HEK293 (cell line): ENCODE measurements around the gene GCC1.

Source experiments
- AEBP2 ChIP-seq: fragments of 450-650 bp; formaldehyde crosslinking; IDR thresholded peaks from 2 replicates; pipeline ENCODE4 v1.5.1; 2016; ENCODE audit warnings: missing biosample characterization, missing genetic modification characterization, borderline replicate concordance
- GLIS1 ChIP-seq: fragments of 450-650 bp; formaldehyde crosslinking; IDR thresholded peaks from 2 replicates; pipeline ENCODE4 v1.5.1; 2016; ENCODE audit warnings: missing biosample characterization, missing genetic modification characterization
- KLF1 ChIP-seq: fragments of 450-650 bp; formaldehyde crosslinking; IDR thresholded peaks from 2 replicates; pipeline ENCODE4 v1.5.1; 2016; ENCODE audit warnings: missing biosample characterization, missing genetic modification characterization
- KLF9 ChIP-seq: fragments of 450-650 bp; formaldehyde crosslinking; IDR thresholded peaks from 2 replicates; pipeline ENCODE4 v1.5.1; 2016; ENCODE audit warnings: missing biosample characterization, missing genetic modification characterization, low read depth
- OSR2 ChIP-seq: fragments of 450-650 bp; formaldehyde crosslinking; IDR thresholded peaks from 2 replicates; pipeline ENCODE4 v1.5.1; 2016; ENCODE audit warnings: missing biosample characterization, missing genetic modification characterization
- PRDM1 ChIP-seq: fragments of 450-650 bp; formaldehyde crosslinking; IDR thresholded peaks from 2 replicates; pipeline ENCODE4; 2016; ENCODE audit warnings: missing biosample characterization, missing genetic modification characterization
- SP3 ChIP-seq: fragments of 450-650 bp; formaldehyde crosslinking; IDR thresholded peaks from 2 replicates; pipeline ENCODE4 v1.5.1; 2016; ENCODE audit warnings: missing biosample characterization, missing genetic modification characterization
- ZBTB1 ChIP-seq: fragments of 450-650 bp; formaldehyde crosslinking; IDR thresholded peaks from 2 replicates; pipeline ENCODE4 v1.5.1; 2016; ENCODE audit warnings: missing biosample characterization, missing genetic modification characterization
- ZBTB11 ChIP-seq: fragments of 450-650 bp; formaldehyde crosslinking; conservative IDR thresholded peaks from 2 replicates; pipeline ENCODE4 v1.5.1; 2016; ENCODE audit warnings: low read depth, missing biosample characterization, missing genetic modification characterization
- ZBTB20 ChIP-seq: fragments of 450-650 bp; formaldehyde crosslinking; IDR thresholded peaks from 2 replicates; pipeline ENCODE4 v1.5.1; 2016; ENCODE audit warnings: missing biosample characterization, missing genetic modification characterization
- ZBTB21 ChIP-seq: fragments of 450-650 bp; formaldehyde crosslinking; IDR thresholded peaks from 2 replicates; pipeline ENCODE4 v1.5.1; 2017; ENCODE audit warnings: missing biosample characterization, missing genetic modification characterization
- ZBTB8A ChIP-seq: fragments of 450-650 bp; formaldehyde crosslinking; IDR thresholded peaks from 2 replicates; pipeline ENCODE4 v1.5.1; 2016; ENCODE audit warnings: missing biosample characterization, missing genetic modification characterization
- ZFHX2 ChIP-seq: fragments of 450-650 bp; formaldehyde crosslinking; conservative IDR thresholded peaks from 2 replicates; pipeline ENCODE4 v1.5.1; 2016; ENCODE audit warnings: missing biosample characterization, missing genetic modification characterization
- ZFP69B ChIP-seq: fragments of 450-650 bp; formaldehyde crosslinking; IDR thresholded peaks from 2 replicates; pipeline ENCODE4 v1.5.1; 2016; ENCODE audit warnings: missing biosample characterization, missing genetic modification characterization
- ZIC2 ChIP-seq: fragments of 450-650 bp; formaldehyde crosslinking; IDR thresholded peaks from 2 replicates; pipeline ENCODE4 v1.5.1; 2016; ENCODE audit warnings: missing biosample characterization, missing genetic modification characterization
- ZNF114 ChIP-seq: fragments of 450-650 bp; formaldehyde crosslinking; IDR thresholded peaks from 2 replicates; pipeline ENCODE4 v1.5.0; 2017; ENCODE audit warnings: missing biosample characterization, missing genetic modification characterization
- ZNF140 ChIP-seq: fragments of 450-650 bp; formaldehyde crosslinking; IDR thresholded peaks from 2 replicates; pipeline ENCODE4 v1.5.1; 2016; ENCODE audit warnings: missing biosample characterization, missing genetic modification characterization
- ZNF16 ChIP-seq: fragments of 450-650 bp; formaldehyde crosslinking; IDR thresholded peaks from 2 replicates; pipeline ENCODE4 v1.5.1; 2016; ENCODE audit warnings: low read depth, missing biosample characterization, missing genetic modification characterization
- ZNF19 ChIP-seq: fragments of 450-650 bp; formaldehyde crosslinking; IDR thresholded peaks from 2 replicates; pipeline ENCODE4; 2016; ENCODE audit warnings: missing biosample characterization, missing genetic modification characterization, low read depth
- ZNF211 ChIP-seq: fragments of 450-650 bp; formaldehyde crosslinking; IDR thresholded peaks from 2 replicates; pipeline ENCODE4 v1.5.1; 2016; ENCODE audit warnings: low read depth, missing biosample characterization, missing genetic modification characterization
- ZNF214 ChIP-seq: fragments of 450-650 bp; formaldehyde crosslinking; IDR thresholded peaks from 2 replicates; pipeline ENCODE4 v1.5.1; 2017; ENCODE audit warnings: missing biosample characterization, mild to moderate bottlenecking, missing genetic modification characterization, borderline replicate concordance
- ZNF23 ChIP-seq: fragments of 450-650 bp; formaldehyde crosslinking; IDR thresholded peaks from 2 replicates; pipeline ENCODE4 v1.5.1; 2016; ENCODE audit warnings: missing biosample characterization, missing genetic modification characterization, borderline replicate concordance
- ZNF335 ChIP-seq: fragments of 450-650 bp; formaldehyde crosslinking; conservative IDR thresholded peaks from 2 replicates; pipeline ENCODE4 v1.5.1; 2016; ENCODE audit warnings: missing biosample characterization, missing genetic modification characterization
- ZNF404 ChIP-seq: fragments of 450-650 bp; formaldehyde crosslinking; IDR thresholded peaks from 2 replicates; pipeline ENCODE4 v1.5.1; 2017; ENCODE audit warnings: missing biosample characterization, missing genetic modification characterization
- ZNF433 ChIP-seq: fragments of 450-650 bp; formaldehyde crosslinking; IDR thresholded peaks from 2 replicates; pipeline ENCODE4 v1.5.1; 2016; ENCODE audit warnings: missing biosample characterization, missing genetic modification characterization, low read depth
- ZNF48 ChIP-seq: fragments of 450-650 bp; formaldehyde crosslinking; IDR thresholded peaks from 2 replicates; pipeline ENCODE4 v1.5.1; 2016; ENCODE audit warnings: missing biosample characterization, missing genetic modification characterization
- ZNF513 ChIP-seq: fragments of 450-650 bp; IDR thresholded peaks from 2 replicates; pipeline ENCODE4 v1.5.1; 2018; ENCODE audit warnings: missing biosample characterization, missing genetic modification characterization
- ZNF558 ChIP-seq: fragments of 450-650 bp; formaldehyde crosslinking; IDR thresholded peaks from 2 replicates; pipeline ENCODE4 v1.5.1; 2016; ENCODE audit warnings: missing biosample characterization, missing genetic modification characterization
- ZNF585B ChIP-seq: fragments of 450-650 bp; formaldehyde crosslinking; IDR thresholded peaks from 2 replicates; pipeline ENCODE4 v1.5.1; 2016; ENCODE audit warnings: missing biosample characterization, missing genetic modification characterization
- ZNF76 ChIP-seq: fragments of 450-650 bp; formaldehyde crosslinking; IDR thresholded peaks from 2 replicates; pipeline ENCODE4; 2016; ENCODE audit warnings: low read depth, missing biosample characterization, missing genetic modification characterization, borderline replicate concordance
- ZNF777 ChIP-seq: fragments of 450-650 bp; formaldehyde crosslinking; IDR thresholded peaks from 2 replicates; pipeline ENCODE4 v1.5.1; 2017; ENCODE audit warnings: missing biosample characterization, missing genetic modification characterization, borderline replicate concordance
- ZNF785 ChIP-seq: fragments of 450-650 bp; formaldehyde crosslinking; IDR thresholded peaks from 2 replicates; pipeline ENCODE4 v1.5.1; 2016; ENCODE audit warnings: missing biosample characterization, missing genetic modification characterization
- ZNF792 ChIP-seq: fragments of 450-650 bp; formaldehyde crosslinking; IDR thresholded peaks from 2 replicates; pipeline ENCODE4 v1.5.1; 2016; ENCODE audit warnings: missing biosample characterization, missing genetic modification characterization
- ZNF837 ChIP-seq: fragments of 450-650 bp; formaldehyde crosslinking; IDR thresholded peaks from 2 replicates; pipeline ENCODE4 v1.5.1; 2016; ENCODE audit warnings: missing biosample characterization, missing genetic modification characterization
- ZNF843 ChIP-seq: fragments of 450-650 bp; formaldehyde crosslinking; IDR thresholded peaks from 2 replicates; pipeline ENCODE4 v1.5.1; 2016; ENCODE audit warnings: missing biosample characterization, missing genetic modification characterization
- ZXDB ChIP-seq: fragments of 450-650 bp; formaldehyde crosslinking; IDR thresholded peaks from 2 replicates; pipeline ENCODE4 v1.5.1; 2016; ENCODE audit warnings: missing biosample characterization, missing genetic modification characterization

GCC1 gene

GRCh38 chr7:127585044-127585953 lies at the start of gene GCC1 (continued):
- TF ChIP-seq ZBTB21 (peak; percentile 59; the same call in 1 of the 2 replicates), ZNF792 (no peak), ZNF211 (no peak), ZNF48 (tag by site-specific recombination) (no peak), ZNF837 (tag by site-specific recombination) (no peak), ZNF843 (tag by site-specific recombination) (0 out of 2 replicates have a peak, but pooled peaks have one; percentile 29), KLF9 (tag by site-specific recombination) (peak; percentile 81), ZNF114 (tag by site-specific recombination) (no peak), ZNF433 (no peak), ZNF585B (no peak), ZNF785 (no peak), ZNF214 (tag by site-specific recombination) (no peak), ZNF558 (tag by site-specific recombination) (no peak), ZNF19 (no peak), KLF1 (tag by site-specific recombination) (no peak), OSR2 (no peak), ZBTB20 (tag by site-specific recombination) (peak; percentile 72; the same call in 1 of the 2 replicates), ZIC2 (peak; percentile 75), PRDM1 (tag by site-specific recombination) (no peak), GLIS1 (tag by site-specific recombination) (no peak; the same call in 1 of the 2 replicates), ZNF23 (tag by site-specific recombination) (no peak), ZFP69B (tag by site-specific recombination) (peak; percentile 97), ZNF16 (tag by site-specific recombination) (no peak), ZNF76 (tag by site-specific recombination) (peak; percentile 56; the same call in 1 of the 2 replicates), AEBP2 (no peak), ZFHX2 (peak; percentile 52), ZBTB8A (peak; percentile 58; the same call in 1 of the 2 replicates), ZXDB (tag by site-specific recombination) (peak; percentile 69), ZNF777 (tag by site-specific recombination) (no peak), ZNF513 (no peak), ZNF404 (tag by site-specific recombination) (no peak), ZNF335 (tag by site-specific recombination) (peak; percentile 94), ZNF140 (tag by site-specific recombination) (no peak), SP3 (tag by site-specific recombination) (peak; percentile 95), ZBTB11 (tag by site-specific recombination) (peak; percentile 92), ZBTB1 (tag by site-specific recombination) (no peak)
